Vagina (tissue), 2 donors: ENCODE data around the gene BPIFB6.

Experiments used
- CTCF ChIP-seq, 3 experiments: fragments of 450-650 bp in 2 of 3; fragments of 200-600 bp in 1 of 3; sonication (generic) in 1 of 3; IDR thresholded peaks; one replicate each; pipeline ENCODE4 v1.5.1; 2017 to 2019; ENCODE audit warnings: antibody characterized with exemption in 3 of 3, mild to moderate bottlenecking in 2 of 3, moderate library complexity in 2 of 3
- POLR2A ChIP-seq, 2 donors: fragments of 450-650 bp; IDR thresholded peaks; one replicate each; pipeline ENCODE4 v1.6.1; 2017; ENCODE audit warnings: antibody characterized with exemption in 2 of 2, mild to moderate bottlenecking in 2 of 2, moderate library complexity in 2 of 2
- POLR2AphosphoS5 ChIP-seq, 2 donors: sonication (generic); formaldehyde crosslinking; IDR thresholded peaks; one replicate each; pipeline ENCODE4 v1.9.0; 2017; ENCODE audit warnings: antibody characterized with exemption in 2 of 2, mild to moderate bottlenecking in 2 of 2, low read depth in 1 of 2; ENCODE audit not compliant: insufficient read depth in 1 of 2

- TF ChIP-seq POLR2A (IDR thresholded peaks at IDR 0.05) (no peak), CTCF (IDR thresholded peaks at IDR 0.05) (no peak), POLR2AphosphoS5 (IDR thresholded peaks at IDR 0.05; ENCODE audit: insufficient read depth in 1 of 2, low read depth in 1 of 2) (no peak)
Observed at GRCh38 chr20:33042430-33042829, 11.0 kb downstream of the BPIFB6 start.
